ENCODE results near the gene LPO.

DNA sequence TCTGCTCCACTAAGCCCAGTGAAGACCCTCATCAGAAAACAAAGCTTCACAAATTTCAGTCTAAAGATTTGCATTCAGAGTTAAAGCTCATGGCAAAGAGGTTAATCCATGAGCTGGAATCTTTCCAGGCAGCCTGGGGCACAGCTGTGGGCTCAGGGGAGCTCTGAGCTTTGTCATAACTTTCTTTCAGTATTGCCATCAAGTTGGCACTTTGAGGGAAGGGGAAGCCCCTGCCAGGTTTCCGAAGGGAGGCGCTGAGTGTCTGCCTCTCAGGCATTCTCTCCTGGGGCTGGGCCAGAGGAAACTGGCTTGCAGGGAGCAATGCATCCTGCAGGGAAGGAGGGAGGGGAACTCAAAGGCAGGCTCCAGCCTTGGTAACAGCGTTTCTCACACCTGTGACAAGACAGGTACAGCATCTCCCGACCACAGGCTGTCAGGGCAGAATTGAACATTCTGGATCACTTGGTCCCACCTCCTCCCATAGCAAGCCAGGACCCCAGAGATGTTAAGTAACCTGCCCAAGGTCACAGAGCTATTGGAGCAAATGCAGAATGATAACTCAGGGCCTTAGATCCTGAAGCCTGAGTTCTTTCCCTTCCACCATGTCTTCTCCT is 3.9 kb downstream of the LPO start:
- TF ChIP-seq, protein P1, sequence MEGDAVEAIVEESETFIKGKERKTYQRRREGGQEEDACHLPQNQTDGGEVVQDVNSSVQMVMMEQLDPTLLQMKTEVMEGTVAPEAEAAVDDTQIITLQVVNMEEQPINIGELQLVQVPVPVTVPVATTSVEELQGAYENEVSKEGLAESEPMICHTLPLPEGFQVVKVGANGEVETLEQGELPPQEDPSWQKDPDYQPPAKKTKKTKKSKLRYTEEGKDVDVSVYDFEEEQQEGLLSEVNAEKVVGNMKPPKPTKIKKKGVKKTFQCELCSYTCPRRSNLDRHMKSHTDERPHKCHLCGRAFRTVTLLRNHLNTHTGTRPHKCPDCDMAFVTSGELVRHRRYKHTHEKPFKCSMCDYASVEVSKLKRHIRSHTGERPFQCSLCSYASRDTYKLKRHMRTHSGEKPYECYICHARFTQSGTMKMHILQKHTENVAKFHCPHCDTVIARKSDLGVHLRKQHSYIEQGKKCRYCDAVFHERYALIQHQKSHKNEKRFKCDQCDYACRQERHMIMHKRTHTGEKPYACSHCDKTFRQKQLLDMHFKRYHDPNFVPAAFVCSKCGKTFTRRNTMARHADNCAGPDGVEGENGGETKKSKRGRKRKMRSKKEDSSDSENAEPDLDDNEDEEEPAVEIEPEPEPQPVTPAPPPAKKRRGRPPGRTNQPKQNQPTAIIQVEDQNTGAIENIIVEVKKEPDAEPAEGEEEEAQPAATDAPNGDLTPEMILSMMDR (IDR thresholded peaks at IDR 0.05; ENCODE audit: borderline replicate concordance, extremely low read depth, low read length, poor library complexity, severe bottlenecking), result no peak
- TF ChIP-seq EZH2 (IDR thresholded peaks at IDR 0.05; ENCODE audit: borderline replicate concordance, low read depth, low read length, severe bottlenecking), result no peak
